HL-60 (cell line): ENCODE results near the gene ZNRF3.

Experiments
- CTCF ChIP-seq: IDR thresholded peaks from one replicate; pipeline ENCODE4 v1.5.1; 2011; ENCODE audit warnings: low read length, control low read depth, inconsistent platforms; ENCODE audit not compliant: insufficient read depth
- GABPA ChIP-seq: IDR thresholded peaks from 2 replicates; pipeline ENCODE4 v1.6.1; 2012; ENCODE audit warnings: low read depth
- POLR2AphosphoS5 ChIP-seq: IDR thresholded peaks from 2 replicates; pipeline ENCODE4 v1.6.1; 2012; ENCODE audit warnings: low read depth
- REST ChIP-seq: IDR thresholded peaks from 2 replicates; pipeline ENCODE4 v1.6.1; 2012; ENCODE audit warnings: low read depth; ENCODE audit not compliant: insufficient replicate concordance

GRCh38 chr22:29048822-29049654 lies 165.7 kb downstream of the ZNRF3 start:
- TF ChIP-seq GABPA (no peak), CTCF (no peak), REST (no peak), POLR2AphosphoS5 (no peak)
